HEK293 (cell line): ENCODE results near the gene CIPC.

Experiments
- CTCF ChIA-PET: fragments of 350-600 bp; formaldehyde crosslinking; extraction: SDS; loops from one replicate; lab custom pipeline; 2021; ENCODE audit warnings: antibody characterized with exemption; lab: Yijun Ruan, JAX
- POLR2A ChIA-PET: fragments of 300-600 bp; formaldehyde crosslinking; extraction: SDS; loops from one replicate; lab custom pipeline; 2020; ENCODE audit warnings: antibody characterized with exemption, inconsistent platforms; lab: Yijun Ruan, JAX
- H3K27ac ChIP-seq: fragments of 200-500 bp; sonication (Bioruptor generic); 2 replicates; pipeline ENCODE4 v1.5.1; 2014; ENCODE audit warnings: low read depth, low read length, control low read depth, inconsistent platforms; ENCODE audit errors: extremely low read depth
- H3K36me3 ChIP-seq, 2 experiments: fragments of 200-500 bp in 1 of 2; sonication (Bioruptor generic) in 1 of 2; 1 replicate in 1 of 2; 2 replicates in 1 of 2; pipeline ENCODE4 v1.5.1; 2014 to 2017; ENCODE audit warnings: inconsistent platforms in 2 of 2, low read length in 2 of 2; ENCODE audit not compliant: control insufficient read depth in 2 of 2, insufficient read depth in 1 of 2
- H3K4me1 ChIP-seq: fragments of 200-500 bp; sonication (Bioruptor generic); 2 replicates; pipeline ENCODE4 v1.5.1; 2014; ENCODE audit warnings: mild to moderate bottlenecking, low read length, inconsistent platforms; ENCODE audit not compliant: control insufficient read depth, insufficient read depth
- H3K4me3 ChIP-seq: 2 replicates; pipeline ENCODE4 v1.5.1; 2011; ENCODE audit warnings: low read depth, mild to moderate bottlenecking, control low read depth, low read length, moderate library complexity
- H3K9me3 ChIP-seq: fragments of 200-500 bp; sonication (Bioruptor generic); 2 replicates; pipeline ENCODE4 v1.5.1; 2014; ENCODE audit warnings: low read depth, low read length, inconsistent platforms; ENCODE audit not compliant: control insufficient read depth, insufficient read depth
- CTCF ChIP-seq: fragments of 450-650 bp; formaldehyde crosslinking; IDR thresholded peaks from 2 replicates; pipeline ENCODE4 v1.5.1; 2016; ENCODE audit warnings: missing biosample characterization, missing genetic modification characterization
- PATZ1 ChIP-seq: fragments of 450-650 bp; formaldehyde crosslinking; IDR thresholded peaks from 2 replicates; pipeline ENCODE4 v1.5.1; 2016; ENCODE audit warnings: missing biosample characterization, missing genetic modification characterization
- PRDM2 ChIP-seq: fragments of 450-650 bp; formaldehyde crosslinking; IDR thresholded peaks from 2 replicates; pipeline ENCODE4 v1.5.1; 2016; ENCODE audit warnings: missing biosample characterization, missing genetic modification characterization, borderline replicate concordance
- REPIN1 ChIP-seq: fragments of 450-650 bp; formaldehyde crosslinking; IDR thresholded peaks from 2 replicates; pipeline ENCODE4 v1.5.1; 2017; ENCODE audit warnings: missing biosample characterization, missing genetic modification characterization, low read depth
- ZBTB20 ChIP-seq: fragments of 450-650 bp; formaldehyde crosslinking; IDR thresholded peaks from 2 replicates; pipeline ENCODE4 v1.5.1; 2016; ENCODE audit warnings: missing biosample characterization, missing genetic modification characterization
- ZBTB48 ChIP-seq: fragments of 450-650 bp; formaldehyde crosslinking; IDR thresholded peaks from 2 replicates; pipeline ENCODE4 v1.5.1; 2016; ENCODE audit warnings: missing biosample characterization, missing genetic modification characterization
- ZBTB8A ChIP-seq: fragments of 450-650 bp; formaldehyde crosslinking; IDR thresholded peaks from 2 replicates; pipeline ENCODE4 v1.5.1; 2016; ENCODE audit warnings: missing biosample characterization, missing genetic modification characterization
- ZNF148 ChIP-seq: fragments of 450-650 bp; formaldehyde crosslinking; IDR thresholded peaks from 2 replicates; pipeline ENCODE4 v1.5.0; 2017; ENCODE audit warnings: missing biosample characterization, missing genetic modification characterization, borderline replicate concordance
- ZNF18 ChIP-seq: fragments of 450-650 bp; formaldehyde crosslinking; IDR thresholded peaks from 2 replicates; pipeline ENCODE4 v1.5.1; 2016; ENCODE audit warnings: missing biosample characterization, missing genetic modification characterization
- ZNF311 ChIP-seq: fragments of 450-650 bp; formaldehyde crosslinking; IDR thresholded peaks from 2 replicates; pipeline ENCODE4 v1.5.1; 2017; ENCODE audit warnings: missing biosample characterization, missing genetic modification characterization, borderline replicate concordance
- ZNF335 ChIP-seq: fragments of 450-650 bp; formaldehyde crosslinking; conservative IDR thresholded peaks from 2 replicates; pipeline ENCODE4 v1.5.1; 2016; ENCODE audit warnings: missing biosample characterization, missing genetic modification characterization
- ZNF558 ChIP-seq: fragments of 450-650 bp; formaldehyde crosslinking; IDR thresholded peaks from 2 replicates; pipeline ENCODE4 v1.5.1; 2016; ENCODE audit warnings: missing biosample characterization, missing genetic modification characterization
- ZNF654 ChIP-seq: fragments of 450-650 bp; formaldehyde crosslinking; IDR thresholded peaks from 2 replicates; pipeline ENCODE4 v1.5.1; 2016; ENCODE audit warnings: low read depth, missing biosample characterization, missing genetic modification characterization
- ZNF660 ChIP-seq: fragments of 450-650 bp; IDR thresholded peaks from 2 replicates; pipeline ENCODE4 v1.5.1; 2018; ENCODE audit warnings: missing biosample characterization, mild to moderate bottlenecking, missing genetic modification characterization
- ZSCAN5A ChIP-seq: fragments of 450-650 bp; formaldehyde crosslinking; IDR thresholded peaks from 2 replicates; pipeline ENCODE4 v1.5.1; 2016; ENCODE audit warnings: missing biosample characterization, missing genetic modification characterization
- ZXDB ChIP-seq: fragments of 450-650 bp; formaldehyde crosslinking; IDR thresholded peaks from 2 replicates; pipeline ENCODE4 v1.5.1; 2016; ENCODE audit warnings: missing biosample characterization, missing genetic modification characterization

CIPC gene

GRCh38 chr14:77094672-77095284 is 3.3 kb upstream of the CIPC start:
- H3K9me3 ChIP-seq, result no peaks in the 10 kb centered on the region
- ChIA-PET POLR2A (no interaction called here), CTCF (interaction anchor here (0.7 to 4.7 kb wide), 27 partner anchors 9 to 890 kb away, joined by 3 to 63 read pairs (median 4); no protein-coding TSS in a partner anchor)
- TF ChIP-seq ZBTB20 (tag by site-specific recombination) (no peak), ZBTB48 (peak; percentile 78; the same call in 1 of the 2 replicates), CTCF (peak; percentile 35; the same call in 1 of the 2 replicates), PATZ1 (tag by site-specific recombination) (no peak), ZNF311 (tag by site-specific recombination) (no peak), ZNF18 (tag by site-specific recombination) (no peak), ZXDB (tag by site-specific recombination) (no peak), ZNF654 (peak; percentile 76), REPIN1 (tag by site-specific recombination) (no peak), ZNF660 (tag by site-specific recombination) (0 out of 2 replicates have a peak, but pooled peaks have one; percentile 11), ZNF558 (0 out of 2 replicates have a peak, but pooled peaks have one; percentile 39)
- peaks cover 15% of the 10 kb centered on the region for H3K4me1 ChIP-seq
- no peaks in the 10 kb centered on the region for H3K36me3 ChIP-seq
- no peak overlapping the region for H3K27ac ChIP-seq
- no peak overlapping the region for H3K4me3 ChIP-seq

- H3K27ac ChIP-seq, result peak overlapping the region; percentile 87
- TF ChIP-seq PRDM2 (tag by site-specific recombination) (no peak), ZBTB20 (tag by site-specific recombination) (0 out of 2 replicates have a peak, but pooled peaks have one; percentile 33), ZNF335 (peak; percentile 39), ZBTB8A (tag by site-specific recombination) (no peak), ZNF148 (no peak), ZSCAN5A (no peak)
- TF ChIP-seq, all 188 proteins: peak for 2
- Histone ChIP-seq H3K36me3 (no peaks in the 10 kb centered on the region), H3K4me1 (peaks cover 18% of the 10 kb centered on the region), H3K9me3 (no peaks in the 10 kb centered on the region), H3K4me3 (peak overlapping the region; percentile 53)
- POLR2A ChIA-PET, result interaction anchor here (0.6 to 0.9 kb wide), 3 partner anchors 10 to 393 kb away, joined by 3 to 4 read pairs (median 4); no protein-coding TSS in a partner anchor
- CTCF ChIA-PET, result interaction anchor here (0.6 to 4.7 kb wide), 8 partner anchors 11 to 224 kb away, joined by 3 to 63 read pairs (median 7); no protein-coding TSS in a partner anchor
Observed at GRCh38 chr14:77097006-77097699, 905 bp upstream of the CIPC start.
